Keratinocyte (primary cell): ENCODE data around the gene MED12L. TPM values are rescaled to one million over a fixed set of nuclear protein-coding genes. Genes with fewer than 3 reads are reported as not detected.

Source experiments
- DNase-seq: peaks from one replicate; pipeline ENCODE4 v3.0.0-alpha.2; 2011; ENCODE audit warnings: low read depth, missing footprints, low spot score
- FAIRE-seq: peaks from 2 replicates; lab custom pipeline; 2011; peaks lifted over from hg19 to GRCh38; lab: Jason Lieb, UNC
- H2AFZ ChIP-seq: 2 replicates; pipeline ENCODE4 v1.6.0; 2012; ENCODE audit warnings: low read length, control low read depth, inconsistent platforms; ENCODE audit not compliant: control insufficient read depth
- H3K27ac ChIP-seq: 2 replicates; pipeline ENCODE4 v1.5.1; 2011; ENCODE audit warnings: low read length; ENCODE audit not compliant: control insufficient read depth, insufficient read depth
- H3K27me3 ChIP-seq: 3 replicates; pipeline ENCODE4 v1.6.0; 2011; ENCODE audit warnings: low read length; ENCODE audit not compliant: control insufficient read depth, insufficient read depth; ENCODE audit errors: extremely low read depth
- H3K36me3 ChIP-seq, 2 experiments: 2 replicates in 1 of 2; 3 replicates in 1 of 2; pipeline ENCODE4 v1.5.1; 2011; ENCODE audit warnings: low read length in 2 of 2, mild to moderate bottlenecking in 1 of 2; ENCODE audit not compliant: control insufficient read depth in 2 of 2, insufficient read depth in 2 of 2; ENCODE audit errors: extremely low read depth in 1 of 2
- H3K4me1 ChIP-seq: 3 replicates; pipeline ENCODE4 v1.5.1; 2011; ENCODE audit warnings: low read length; ENCODE audit not compliant: control insufficient read depth, insufficient read depth; ENCODE audit errors: extremely low read depth
- H3K4me2 ChIP-seq: 3 replicates; pipeline ENCODE4 v1.6.0; 2011; ENCODE audit warnings: low read depth, low read length; ENCODE audit not compliant: control insufficient read depth, insufficient read depth; ENCODE audit errors: extremely low read depth
- H3K4me3 ChIP-seq, 3 experiments: fragments of 200-600 bp in 1 of 3; sonication (generic) in 1 of 3; 2 replicates in 2 of 3; 3 replicates in 1 of 3; pipeline ENCODE4 v1.5.1; 2011 to 2016; ENCODE audit warnings: low read length in 3 of 3, mild to moderate bottlenecking in 3 of 3, control low read depth in 2 of 3, inconsistent platforms in 1 of 3, low read depth in 1 of 3, mixed read lengths in 1 of 3, mixed run types in 1 of 3, moderate library complexity in 1 of 3; ENCODE audit not compliant: control insufficient read depth in 2 of 3, insufficient read depth in 2 of 3; ENCODE audit errors: extremely low read depth in 1 of 3
- H3K79me2 ChIP-seq: 2 replicates; pipeline ENCODE4 v1.6.0; 2012; ENCODE audit warnings: low read length; ENCODE audit not compliant: control insufficient read depth, insufficient read depth
- H3K9ac ChIP-seq: 3 replicates; pipeline ENCODE4 v1.6.0; 2011; ENCODE audit warnings: low read length; ENCODE audit not compliant: control insufficient read depth, insufficient read depth; ENCODE audit errors: extremely low read depth
- H3K9me1 ChIP-seq: 3 replicates; pipeline ENCODE4 v1.6.0; 2011; ENCODE audit warnings: low read length; ENCODE audit not compliant: control insufficient read depth, insufficient read depth; ENCODE audit errors: extremely low read depth
- H3K9me3 ChIP-seq: 2 replicates; pipeline ENCODE4 v1.5.1; 2012; ENCODE audit warnings: low read depth, low read length; ENCODE audit not compliant: control insufficient read depth
- H4K20me1 ChIP-seq: 3 replicates; pipeline ENCODE4 v1.6.0; 2011; ENCODE audit warnings: low read length; ENCODE audit not compliant: control insufficient read depth, insufficient read depth; ENCODE audit errors: extremely low read depth
- EZH2 ChIP-seq: IDR thresholded peaks from one replicate; pipeline ENCODE4 v1.6.1; 2012; ENCODE audit warnings: inconsistent platforms, mild to moderate bottlenecking, low read length, moderate library complexity
- dilution Hi-C: fragments of 300-500 bp; cut with MboI; formaldehyde crosslinking; loops from one replicate; pipeline ENCODE4 v1.7.0; 2020; ENCODE audit warnings: low sequenced_read_pairs; ENCODE audit not compliant: extremely low pct_ligation_motif_present
- polyA plus RNA-seq, 5 experiments: library from polyadenylated mRNA; depleted of rRNA in 3 of 5; stranded (reverse) in 3 of 5; stranded (forward) in 1 of 5; unstranded in 1 of 5; fragments of >200 nt; gene quantifications; 1 replicate in 1 of 5; 2 replicates in 3 of 5; 3 replicates in 1 of 5; pipeline versions ENCODE4 v1.2.1 to v1.2.3, GENCODE V29; 2011 to 2012; ENCODE audit warnings: missing spikeins in 2 of 5, low read depth in 1 of 5, low replicate concordance in 1 of 5
- TF ChIP-seq, protein P1 (sequence below), 3 experiments: IDR thresholded peaks in 1 of 3; conservative IDR thresholded peaks in 1 of 3; optimal IDR thresholded peaks in 1 of 3; 2 replicates in 2 of 3; 3 replicates in 1 of 3; pipeline versions ENCODE3 to v1.5.1; 2011; ENCODE audit warnings: low read length in 3 of 3, mild to moderate bottlenecking in 3 of 3, moderate library complexity in 2 of 3, control low read depth in 1 of 3, inconsistent platforms in 1 of 3; ENCODE audit not compliant: insufficient read depth in 2 of 3; ENCODE audit errors: extremely low read depth in 1 of 3

Gene MED12L
- polyA plus RNA-seq, 1 donor (not counting 4 experiments of a cell fraction or from before 2014, with no cell fraction given) = 0.04 TPM

DNA sequence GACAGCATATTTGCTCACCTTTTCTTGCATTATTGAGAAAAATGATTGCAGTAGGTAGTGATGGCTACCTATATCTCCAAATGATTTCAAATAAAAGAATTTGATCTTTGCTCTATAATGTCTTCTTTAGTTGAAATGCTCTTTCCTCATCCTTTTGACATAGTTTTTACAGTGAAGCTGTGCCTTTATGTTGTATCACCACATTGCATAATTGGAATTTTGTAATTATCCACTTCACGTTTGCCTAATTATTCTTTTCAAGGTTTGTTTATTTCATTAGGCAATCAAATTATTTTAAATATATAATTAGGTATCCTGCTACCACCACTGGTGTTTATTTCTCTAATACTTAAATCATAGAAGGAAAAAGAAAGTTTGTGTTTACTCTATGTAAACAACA is 265.2 kb downstream of the MED12L start:
- dilution Hi-C loops = no loop called here
- FAIRE-seq = no peak

DNA sequence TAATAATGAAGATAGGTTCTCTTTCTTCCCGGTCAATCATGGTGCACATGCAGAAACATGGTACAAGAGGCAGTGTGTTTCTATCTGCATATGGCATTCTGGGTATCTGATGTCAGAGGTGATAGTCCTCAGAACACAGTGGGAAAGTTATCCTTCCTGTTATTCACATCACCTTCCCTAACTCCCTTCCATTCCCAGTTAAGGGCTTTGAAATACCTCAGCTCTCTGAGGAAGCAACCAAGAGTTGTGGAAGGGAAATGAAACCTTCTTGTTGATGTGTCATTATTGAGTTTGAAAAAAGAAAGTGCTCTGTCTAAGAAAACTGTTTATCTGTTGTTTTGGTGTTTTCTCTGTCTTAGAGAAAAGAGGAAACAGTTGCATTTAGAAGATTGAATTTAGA is 265.8 kb downstream of the MED12L start:
- H3K9ac ChIP-seq = no peak overlapping the region
- TF ChIP-seq, protein P1, sequence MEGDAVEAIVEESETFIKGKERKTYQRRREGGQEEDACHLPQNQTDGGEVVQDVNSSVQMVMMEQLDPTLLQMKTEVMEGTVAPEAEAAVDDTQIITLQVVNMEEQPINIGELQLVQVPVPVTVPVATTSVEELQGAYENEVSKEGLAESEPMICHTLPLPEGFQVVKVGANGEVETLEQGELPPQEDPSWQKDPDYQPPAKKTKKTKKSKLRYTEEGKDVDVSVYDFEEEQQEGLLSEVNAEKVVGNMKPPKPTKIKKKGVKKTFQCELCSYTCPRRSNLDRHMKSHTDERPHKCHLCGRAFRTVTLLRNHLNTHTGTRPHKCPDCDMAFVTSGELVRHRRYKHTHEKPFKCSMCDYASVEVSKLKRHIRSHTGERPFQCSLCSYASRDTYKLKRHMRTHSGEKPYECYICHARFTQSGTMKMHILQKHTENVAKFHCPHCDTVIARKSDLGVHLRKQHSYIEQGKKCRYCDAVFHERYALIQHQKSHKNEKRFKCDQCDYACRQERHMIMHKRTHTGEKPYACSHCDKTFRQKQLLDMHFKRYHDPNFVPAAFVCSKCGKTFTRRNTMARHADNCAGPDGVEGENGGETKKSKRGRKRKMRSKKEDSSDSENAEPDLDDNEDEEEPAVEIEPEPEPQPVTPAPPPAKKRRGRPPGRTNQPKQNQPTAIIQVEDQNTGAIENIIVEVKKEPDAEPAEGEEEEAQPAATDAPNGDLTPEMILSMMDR (optimal IDR thresholded peaks at IDR 0.05 in 1 of 3, IDR thresholded peaks at IDR 0.05 in 1 of 3, conservative IDR thresholded peaks at IDR 0.05 in 1 of 3; ENCODE audit: extremely low read depth in 1 of 3, insufficient read depth in 2 of 3, low read length in 3 of 3) = no peak
- no peak for TF ChIP-seq EZH2
- dilution Hi-C loops = no loop called here
- no peaks in the 10 kb centered on the region for H3K9me1 ChIP-seq
- no peak overlapping the region for H3K27ac ChIP-seq
- H3K9me3 ChIP-seq = no peaks in the 10 kb centered on the region
- no peak overlapping the region for H3K4me3 ChIP-seq
- FAIRE-seq (no peak), DNase-seq (no peak)
- H4K20me1 ChIP-seq = no peaks in the 10 kb centered on the region
- no peaks in the 10 kb centered on the region for H3K4me1 ChIP-seq
- no peaks in the 10 kb centered on the region for H3K36me3 ChIP-seq
- no peaks in the 10 kb centered on the region for H3K79me2 ChIP-seq
- no peak overlapping the region for H3K4me2 ChIP-seq
- H2AFZ ChIP-seq = no peak overlapping the region
- H3K27me3 ChIP-seq = no peaks in the 10 kb centered on the region

More for the DNA sequence above, 265.2 kb downstream of the MED12L start:
- Histone ChIP-seq H3K4me3 (no peak overlapping the region), H3K9me3 (no peaks in the 10 kb centered on the region), H3K36me3 (no peaks in the 10 kb centered on the region), H3K27ac (no peak overlapping the region), H3K9me1 (no peaks in the 10 kb centered on the region), H2AFZ (no peak overlapping the region), H3K27me3 (no peaks in the 10 kb centered on the region), H3K4me1 (no peaks in the 10 kb centered on the region), H3K4me2 (no peak overlapping the region), H4K20me1 (no peaks in the 10 kb centered on the region), H3K79me2 (no peaks in the 10 kb centered on the region), H3K9ac (no peak overlapping the region)
- TF ChIP-seq EZH2 = no peak
- TF ChIP-seq, protein P1 (optimal IDR thresholded peaks at IDR 0.05 in 1 of 3, IDR thresholded peaks at IDR 0.05 in 1 of 3, conservative IDR thresholded peaks at IDR 0.05 in 1 of 3; ENCODE audit: extremely low read depth in 1 of 3, insufficient read depth in 2 of 3, low read length in 3 of 3) = no peak
- DNase-seq = no peak
